ENCODE measurements around the gene NBEA.

NBEA gene

GRCh38 chr13:35524171-35524570, 582.1 kb downstream of the NBEA start:
- DNase-seq = no peak

GRCh38 chr13:35526577-35526976, 584.5 kb downstream of the NBEA start:
- no peak for DNase-seq

GRCh38 chr13:35527451-35527850, 585.4 kb downstream of the NBEA start:
- no peak for DNase-seq

GRCh38 chr13:35530147-35530546, 588.1 kb downstream of the NBEA start:
- DNase-seq = no peak

- no peak for DNase-seq
Observed at GRCh38 chr13:35530581-35530980, 588.5 kb downstream of the NBEA start.

GRCh38 chr13:35531526-35531925, 589.5 kb downstream of the NBEA start:
- DNase-seq = no peak

- DNase-seq = no peak
Observed at GRCh38 chr13:35534343-35534742, 592.3 kb downstream of the NBEA start.

GRCh38 chr13:35548790-35549189, 606.7 kb downstream of the NBEA start:
- no peak for DNase-seq

- no peak for DNase-seq
Observed at GRCh38 chr13:35549481-35549880, 607.4 kb downstream of the NBEA start.

GRCh38 chr13:35552172-35552844, 610.2 kb downstream of the NBEA start:
- no peak for DNase-seq

GRCh38 chr13:35554972-35555623, 613.0 kb downstream of the NBEA start:
- DNase-seq = no peak

- DNase-seq = no peak
Observed at GRCh38 chr13:35557475-35557874, 615.4 kb downstream of the NBEA start.

GRCh38 chr13:35561540-35561939, 619.5 kb downstream of the NBEA start:
- no peak for DNase-seq

- no peak for DNase-seq
Observed at GRCh38 chr13:35565273-35565672, 623.2 kb downstream of the NBEA start.

GRCh38 chr13:35566340-35566739, 624.3 kb downstream of the NBEA start:
- no peak for DNase-seq

- no peak for DNase-seq
Observed at GRCh38 chr13:35567406-35567980, 625.4 kb downstream of the NBEA start.

- no peak for DNase-seq
Observed at GRCh38 chr13:35573639-35574038, 631.6 kb downstream of the NBEA start.

GRCh38 chr13:35592457-35592856, 650.4 kb downstream of the NBEA start:
- no peak for DNase-seq

GRCh38 chr13:35593651-35594050, 651.6 kb downstream of the NBEA start:
- DNase-seq = no peak

GRCh38 chr13:35594096-35594495, 652.0 kb downstream of the NBEA start:
- no peak for DNase-seq

GRCh38 chr13:35595181-35595580, 653.1 kb downstream of the NBEA start:
- DNase-seq = no peak

GRCh38 chr13:35596321-35597030, 654.4 kb downstream of the NBEA start:
- DNase-seq = no peak

GRCh38 chr13:35597451-35597850, 655.4 kb downstream of the NBEA start:
- DNase-seq = no peak

- DNase-seq = no peak
Observed at GRCh38 chr13:35598233-35598632, 656.2 kb downstream of the NBEA start.

Data from NCI-H1092 (cell line).